Measurements from ENCODE around the gene JAM3.

JAM3 gene

GRCh38 chr11:134153147-134153905 lies 84.5 kb downstream of the JAM3 start:
- Mint-ChIP-seq H3K36me3 (peaks cover 64% of the 10 kb centered on the region), H3K4me1 (no peaks in the 10 kb centered on the region)

GRCh38 chr11:134154441-134154840 lies 85.6 kb downstream of the JAM3 start:
- H3K36me3 Mint-ChIP-seq: peaks cover 73% of the 10 kb centered on the region
- no peaks in the 10 kb centered on the region for H3K27me3 Mint-ChIP-seq
- no peaks in the 10 kb centered on the region for H3K9me3 Mint-ChIP-seq
- no peaks in the 10 kb centered on the region for H3K4me1 Mint-ChIP-seq
- ATAC-seq: no peak
- H3K4me3 Mint-ChIP-seq: no peak overlapping the region
- no peak overlapping the region for H3K27ac Mint-ChIP-seq

More at GRCh38 chr11:134153147-134153905, 84.5 kb downstream of the JAM3 start:
- Mint-ChIP-seq H3K27ac (no peak overlapping the region), H3K9me3 (no peaks in the 10 kb centered on the region), H3K4me3 (no peak overlapping the region), H3K27me3 (no peaks in the 10 kb centered on the region)
- no peak for ATAC-seq

DNA sequence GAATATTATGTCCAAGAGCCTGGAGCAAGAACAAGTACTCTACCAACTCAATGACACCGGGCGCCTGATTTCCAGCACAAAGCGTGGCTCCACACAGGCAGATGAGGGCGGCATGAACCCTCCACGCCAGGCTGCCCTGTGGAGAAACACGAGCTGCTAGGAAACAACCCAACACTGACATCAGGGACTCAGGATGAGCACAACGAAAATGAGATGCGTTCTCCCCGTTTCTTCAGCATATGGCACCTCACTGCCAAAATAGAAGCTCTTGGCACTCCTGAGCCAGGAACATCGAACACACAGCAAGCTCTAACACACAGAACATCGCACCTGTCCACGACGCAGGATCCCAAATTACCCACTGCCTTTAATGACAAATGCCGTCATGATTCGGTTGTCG lies 86.6 kb downstream of the JAM3 start:
- no peak for ATAC-seq
- no peaks in the 10 kb centered on the region for H3K9me3 Mint-ChIP-seq
- H3K36me3 Mint-ChIP-seq: peaks cover 83% of the 10 kb centered on the region
- H3K27me3 Mint-ChIP-seq: no peaks in the 10 kb centered on the region
- no peak overlapping the region for H3K4me3 Mint-ChIP-seq
- no peaks in the 10 kb centered on the region for H3K4me1 Mint-ChIP-seq
- no peak overlapping the region for H3K27ac Mint-ChIP-seq

DNA sequence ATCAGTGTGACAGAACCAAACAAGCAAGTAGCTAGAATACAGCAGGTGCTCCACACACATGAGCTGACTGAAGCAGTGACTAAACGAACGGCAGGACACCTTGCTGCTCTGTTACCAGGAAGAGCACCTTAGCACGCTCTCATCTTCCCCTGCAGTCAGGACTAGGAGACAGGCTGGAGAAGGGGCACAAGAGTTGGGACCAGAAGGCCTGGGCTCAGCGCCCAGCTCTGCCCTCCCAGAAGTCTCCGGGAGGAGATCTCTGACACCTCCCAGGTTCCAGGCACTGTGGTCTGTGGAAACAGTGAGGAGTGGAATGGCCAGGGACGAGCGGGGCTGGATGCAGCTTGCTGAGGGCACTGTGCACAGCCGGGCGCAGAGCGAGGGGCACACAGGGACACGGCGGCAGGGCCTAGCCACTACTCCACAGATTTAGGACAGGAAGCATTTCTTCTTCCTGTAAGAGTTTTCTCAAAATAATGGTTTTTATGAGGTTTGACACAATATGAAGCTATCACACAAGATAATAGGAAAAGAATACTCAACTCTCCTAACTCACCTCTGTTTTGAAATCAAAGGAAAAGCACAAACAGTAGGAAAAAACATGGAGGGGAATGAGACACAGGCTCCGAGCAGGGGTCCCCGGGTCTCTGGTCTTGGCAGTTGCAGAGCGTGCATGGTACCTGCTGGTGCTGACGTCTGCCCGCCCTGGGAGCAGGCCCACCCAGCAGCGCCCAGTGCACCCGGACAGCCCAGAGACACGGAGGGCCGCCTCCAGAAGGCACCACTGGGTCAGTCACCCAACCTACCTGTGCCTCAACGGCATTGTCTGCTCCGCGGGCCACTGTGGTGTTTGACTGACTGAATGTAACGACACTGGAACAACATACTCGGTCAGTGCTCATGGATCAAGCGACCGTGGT lies 87.3 kb downstream of the JAM3 start:
- no peaks in the 10 kb centered on the region for H3K4me1 Mint-ChIP-seq
- peaks cover 79% of the 10 kb centered on the region for H3K36me3 Mint-ChIP-seq
- H3K27ac Mint-ChIP-seq: no peak overlapping the region
- H3K27me3 Mint-ChIP-seq: no peaks in the 10 kb centered on the region
- H3K4me3 Mint-ChIP-seq: no peak overlapping the region
- H3K9me3 Mint-ChIP-seq: no peaks in the 10 kb centered on the region
- no peak for ATAC-seq

- Mint-ChIP-seq H3K36me3 (peaks cover 82% of the 10 kb centered on the region), H3K9me3 (no peaks in the 10 kb centered on the region), H3K4me3 (no peak overlapping the region), H3K27me3 (no peaks in the 10 kb centered on the region), H3K27ac (no peak overlapping the region), H3K4me1 (no peaks in the 10 kb centered on the region)
- ATAC-seq: no peak
Observed at GRCh38 chr11:134157451-134157850, 88.6 kb downstream of the JAM3 start.

DNA sequence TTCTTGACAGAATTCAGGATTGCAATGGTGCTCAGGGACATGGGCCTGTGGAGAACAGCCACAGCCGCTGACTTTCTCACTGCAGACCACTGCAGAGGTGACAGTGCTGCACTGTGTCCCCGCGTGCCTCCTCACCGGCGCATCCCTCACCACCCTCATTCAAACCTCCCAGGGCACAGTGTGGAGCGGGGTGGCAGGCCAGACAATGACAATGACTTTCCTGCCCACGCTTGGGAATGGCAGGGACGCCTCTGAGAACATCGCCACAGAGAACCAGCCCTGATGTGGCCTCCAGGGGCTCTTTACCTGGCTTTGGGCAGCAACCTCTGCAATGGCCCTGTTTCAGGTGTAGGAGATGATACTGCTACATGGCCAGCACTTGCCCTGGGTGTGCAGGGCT lies 89.2 kb downstream of the JAM3 start:
- Mint-ChIP-seq H3K4me1 (no peaks in the 10 kb centered on the region), H3K4me3 (no peak overlapping the region), H3K27ac (no peak overlapping the region), H3K36me3 (peaks cover 87% of the 10 kb centered on the region), H3K9me3 (no peaks in the 10 kb centered on the region), H3K27me3 (no peaks in the 10 kb centered on the region)
- ATAC-seq: no peak

GRCh38 chr11:134159652-134160051 lies 90.8 kb downstream of the JAM3 start:
- peaks cover 89% of the 10 kb centered on the region for H3K36me3 Mint-ChIP-seq
- H3K4me1 Mint-ChIP-seq: no peaks in the 10 kb centered on the region
- no peaks in the 10 kb centered on the region for H3K27me3 Mint-ChIP-seq
- H3K27ac Mint-ChIP-seq: no peak overlapping the region
- no peak for ATAC-seq
- no peaks in the 10 kb centered on the region for H3K9me3 Mint-ChIP-seq
- no peak overlapping the region for H3K4me3 Mint-ChIP-seq

DNA sequence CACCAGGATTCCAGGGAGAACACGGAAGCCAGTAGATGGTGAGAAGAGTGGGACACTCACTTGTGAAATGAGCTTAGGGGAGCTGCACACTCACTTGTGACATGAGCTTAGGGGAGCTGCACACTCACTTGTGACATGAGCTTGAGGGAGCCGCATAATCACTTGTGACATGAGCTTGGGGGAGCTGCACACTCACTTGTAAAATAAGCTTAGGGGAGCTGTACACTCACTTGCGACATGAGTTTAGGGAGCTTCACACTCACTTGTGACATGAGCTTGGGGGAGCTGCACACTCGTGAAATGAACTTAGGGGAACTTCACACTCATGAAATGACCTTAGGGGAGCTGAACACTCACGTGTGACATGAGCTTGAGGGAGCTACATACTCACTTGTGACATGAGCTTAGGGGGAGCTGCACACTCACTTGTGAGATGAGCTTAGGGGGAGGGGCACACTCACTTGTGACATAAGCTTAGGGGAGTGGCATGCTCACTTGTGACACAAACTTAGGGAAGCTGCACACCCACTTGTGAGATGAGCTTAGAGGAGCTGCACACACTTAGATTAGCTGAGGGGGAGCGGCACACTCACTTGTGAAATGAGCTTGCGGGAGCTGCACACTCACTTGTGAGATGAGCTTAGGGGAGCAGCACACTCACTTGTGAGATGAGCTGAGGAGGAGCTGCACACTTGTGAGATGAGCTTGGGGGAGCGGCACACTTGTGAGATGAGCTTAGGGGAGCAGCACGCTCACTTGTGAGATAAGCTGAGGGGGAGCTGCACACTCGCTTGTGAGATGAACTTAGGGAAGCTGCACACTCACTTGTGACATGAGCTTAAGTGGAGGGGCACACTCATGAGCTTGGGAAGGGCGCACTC lies 95.9 kb downstream of the JAM3 start:
- no peak for ATAC-seq
- no peaks in the 10 kb centered on the region for H3K4me1 Mint-ChIP-seq
- no peaks in the 10 kb centered on the region for H3K9me3 Mint-ChIP-seq
- H3K4me3 Mint-ChIP-seq: no peak overlapping the region
- H3K27me3 Mint-ChIP-seq: no peaks in the 10 kb centered on the region
- H3K27ac Mint-ChIP-seq: no peak overlapping the region
- H3K36me3 Mint-ChIP-seq: peaks cover 84% of the 10 kb centered on the region

GRCh38 chr11:134170177-134170918 lies 101.5 kb downstream of the JAM3 start:
- Mint-ChIP-seq H3K4me3 (no peak overlapping the region), H3K36me3 (peaks cover 80% of the 10 kb centered on the region), H3K9me3 (no peaks in the 10 kb centered on the region), H3K4me1 (no peaks in the 10 kb centered on the region), H3K27me3 (no peaks in the 10 kb centered on the region), H3K27ac (no peak overlapping the region)
- no peak for ATAC-seq

GRCh38 chr11:134170919-134171281 lies 102.0 kb downstream of the JAM3 start:
- Mint-ChIP-seq H3K36me3 (peaks cover 80% of the 10 kb centered on the region), H3K27me3 (no peaks in the 10 kb centered on the region), H3K4me3 (no peak overlapping the region), H3K27ac (no peak overlapping the region), H3K4me1 (no peaks in the 10 kb centered on the region), H3K9me3 (no peaks in the 10 kb centered on the region)
- ATAC-seq: no peak

- Mint-ChIP-seq H3K27me3 (no peaks in the 10 kb centered on the region), H3K4me1 (no peaks in the 10 kb centered on the region), H3K36me3 (peaks cover 82% of the 10 kb centered on the region), H3K4me3 (no peak overlapping the region), H3K9me3 (no peaks in the 10 kb centered on the region), H3K27ac (no peak overlapping the region)
- no peak for ATAC-seq
Observed at GRCh38 chr11:134171951-134172350, 103.1 kb downstream of the JAM3 start.

GRCh38 chr11:134173296-134173695 lies 104.4 kb downstream of the JAM3 start:
- Mint-ChIP-seq H3K9me3 (no peaks in the 10 kb centered on the region), H3K36me3 (peaks cover 80% of the 10 kb centered on the region), H3K4me3 (no peak overlapping the region), H3K4me1 (no peaks in the 10 kb centered on the region), H3K27me3 (no peaks in the 10 kb centered on the region), H3K27ac (no peak overlapping the region)
- no peak for ATAC-seq

DNA sequence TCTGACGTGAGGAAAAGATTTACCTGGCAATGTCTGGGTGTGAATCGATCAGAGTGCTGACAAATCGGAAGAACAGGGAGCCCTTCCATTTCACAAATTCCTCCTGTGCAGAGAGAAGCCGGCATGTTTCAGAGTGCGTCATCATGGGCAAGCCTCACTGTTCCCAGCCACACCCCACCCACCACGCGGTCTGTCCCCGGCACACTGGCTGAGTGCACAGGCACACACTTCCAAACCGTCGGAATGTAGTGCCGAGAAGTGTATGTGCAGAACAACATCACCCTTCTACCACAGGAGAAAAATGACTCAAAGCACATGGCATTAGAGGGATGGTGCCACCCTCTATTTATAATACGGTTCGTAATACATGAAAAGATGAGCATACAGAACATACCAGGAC lies 107.4 kb downstream of the JAM3 start:
- H3K36me3 Mint-ChIP-seq: peaks cover 76% of the 10 kb centered on the region
- H3K9me3 Mint-ChIP-seq: no peaks in the 10 kb centered on the region
- H3K27me3 Mint-ChIP-seq: no peaks in the 10 kb centered on the region
- no peaks in the 10 kb centered on the region for H3K4me1 Mint-ChIP-seq
- no peak overlapping the region for H3K27ac Mint-ChIP-seq
- no peak for ATAC-seq
- H3K4me3 Mint-ChIP-seq: no peak overlapping the region

DNA sequence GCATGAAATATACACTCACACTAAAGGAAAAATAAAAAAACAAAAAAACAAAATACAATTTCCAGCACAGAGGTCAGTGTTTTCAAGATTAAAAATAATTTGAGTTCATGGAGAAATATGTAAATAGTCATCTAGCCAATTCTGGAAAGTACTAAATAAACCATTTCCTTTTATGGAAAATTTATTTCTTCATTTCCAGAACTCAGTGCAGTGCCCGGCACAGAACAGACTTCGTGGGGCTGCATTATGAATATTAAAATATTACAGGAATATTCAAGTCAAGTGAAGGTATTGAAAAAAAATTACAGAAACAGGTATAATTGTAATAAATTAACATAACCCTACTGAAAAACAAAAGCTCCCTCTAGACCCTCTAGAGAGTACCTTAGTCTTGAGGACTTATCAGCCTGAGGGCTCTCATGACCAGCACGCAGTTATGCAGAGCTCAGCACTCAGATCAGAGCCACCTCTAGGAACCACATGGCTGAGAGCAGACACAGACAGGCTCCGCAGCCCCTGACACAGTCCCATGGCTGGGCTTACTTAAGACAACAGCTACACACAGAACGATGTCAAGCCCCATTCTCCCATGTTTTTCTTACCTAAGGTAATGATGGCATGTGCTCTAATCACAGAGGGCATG lies 109.3 kb downstream of the JAM3 start:
- H3K36me3 Mint-ChIP-seq: peaks cover 70% of the 10 kb centered on the region
- no peaks in the 10 kb centered on the region for H3K4me1 Mint-ChIP-seq
- H3K27me3 Mint-ChIP-seq: no peaks in the 10 kb centered on the region
- no peaks in the 10 kb centered on the region for H3K9me3 Mint-ChIP-seq
- H3K27ac Mint-ChIP-seq: no peak overlapping the region
- no peak overlapping the region for H3K4me3 Mint-ChIP-seq
- no peak for ATAC-seq

Measured in stimulated activated memory B cell treated with anti-CD40 and anti-IgM and Interleukin-4, amounts not matched to agents 10 μg/mL and 1 μg/mL and 100 μg/mL, for 72 hours (primary cell).